Esophagus muscularis mucosa (tissue), 4 donors: ENCODE results near the gene ACER3. TPM values are rescaled to one million over a fixed set of nuclear protein-coding genes. Genes with fewer than 3 reads are reported as not detected.

Experiments used
- DNase-seq: peaks from one replicate; pipeline ENCODE4 v3.0.0-alpha.2; 2017; ENCODE audit errors: extremely low spot score
- H3K27ac ChIP-seq, 4 donors: fragments of 200-600 bp; sonication (generic); replicated peaks in 1 of 4; 1 replicate in 3 of 4; 2 replicates in 1 of 4; pipeline ENCODE4 v1.5.1; 2016 to 2019; ENCODE audit warnings: mild to moderate bottlenecking in 1 of 4
- H3K27me3 ChIP-seq, 4 donors: fragments of 200-600 bp; sonication (generic); one replicate each; pipeline versions ENCODE4 v1.5.1 to v1.6.0; 2016 to 2019
- H3K36me3 ChIP-seq, 4 donors: fragments of 200-600 bp; sonication (generic); one replicate each; pipeline ENCODE4 v1.5.1; 2016 to 2019
- H3K4me1 ChIP-seq, 4 donors: fragments of 200-600 bp; sonication (generic); one replicate each; pipeline ENCODE4 v1.5.1; 2016 to 2019
- H3K4me3 ChIP-seq, 4 donors: fragments of 200-600 bp; sonication (generic); 1 replicate in 2 of 4; 2 replicates in 2 of 4; pipeline ENCODE4 v1.5.1; 2016 to 2019; ENCODE audit warnings: mild to moderate bottlenecking in 4 of 4, moderate library complexity in 1 of 4
- H3K9me3 ChIP-seq, 4 donors: fragments of 200-600 bp; sonication (generic); 1 replicate in 3 of 4; 2 replicates in 1 of 4; pipeline ENCODE4 v1.5.1; 2016 to 2019
- EP300 ChIP-seq: sonication (generic); formaldehyde crosslinking; IDR thresholded peaks from one replicate; pipeline ENCODE4 v1.6.1; 2017; ENCODE audit warnings: antibody characterized with exemption
- POLR2A ChIP-seq: fragments of 450-650 bp; IDR thresholded peaks from one replicate; pipeline ENCODE4 v1.6.1; 2017; ENCODE audit warnings: antibody characterized with exemption, moderate library complexity, mild to moderate bottlenecking, low read depth
- POLR2AphosphoS5 ChIP-seq, 2 donors: sonication (generic); formaldehyde crosslinking; IDR thresholded peaks; one replicate each; pipeline ENCODE4 v1.6.1; 2017; ENCODE audit warnings: antibody characterized with exemption in 2 of 2
- WGBS: methylation state at CpG from one replicate; pipeline ENCODE4 v1.1.5; 2018; 5-methylcytosine and 5-hydroxymethylcytosine counted together
- intact Hi-C: fragments of 100-400 bp; cut with DNase I; formaldehyde crosslinking; loops from one replicate; pipeline ENCODE4 v1.15.1; 2023
- total RNA-seq, 4 donors: library from RNA; depleted of rRNA; stranded (reverse); fragments of >200 nt; gene quantifications; one replicate each; pipeline versions ENCODE4 v1.1.0 to v1.2.1, GENCODE V29; 2016
- TF ChIP-seq, protein P1 (sequence below), 3 experiments: fragments of 200-600 bp in 2 of 3; fragments of 450-650 bp in 1 of 3; sonication (generic) in 2 of 3; IDR thresholded peaks; one replicate each; pipeline ENCODE4 v1.5.1; 2017 to 2019; ENCODE audit warnings: antibody characterized with exemption in 3 of 3, mild to moderate bottlenecking in 2 of 3, moderate library complexity in 1 of 3

The ACER3 gene
- total RNA-seq, 4 donors from 2014 or later = 10.5 to 12.8 (median 11.2) TPM

DNA sequence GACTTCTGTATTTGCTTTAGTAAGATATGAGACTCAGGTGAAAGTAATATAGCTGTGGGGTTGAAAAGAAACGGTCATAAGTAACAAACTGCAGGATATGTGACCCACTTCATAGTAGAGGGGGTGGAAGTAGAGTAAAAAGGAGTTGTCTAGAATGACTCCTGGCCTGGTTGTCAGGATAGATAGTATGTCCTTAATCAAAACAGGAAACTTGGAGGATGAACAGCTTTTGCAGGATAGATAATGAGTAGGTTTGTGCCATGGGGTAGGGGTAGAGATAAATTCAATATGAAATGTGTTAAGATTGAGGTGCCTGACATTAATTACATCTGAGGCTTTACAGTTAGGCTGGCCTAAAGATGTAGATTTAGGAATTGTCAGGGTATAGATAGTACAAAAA, 126.5 kb downstream of the ACER3 start:
- no peak for TF ChIP-seq POLR2A
- TF ChIP-seq EP300 = no peak
- TF ChIP-seq POLR2AphosphoS5 (IDR thresholded peaks at IDR 0.05) = no peak
- TF ChIP-seq, protein P1, sequence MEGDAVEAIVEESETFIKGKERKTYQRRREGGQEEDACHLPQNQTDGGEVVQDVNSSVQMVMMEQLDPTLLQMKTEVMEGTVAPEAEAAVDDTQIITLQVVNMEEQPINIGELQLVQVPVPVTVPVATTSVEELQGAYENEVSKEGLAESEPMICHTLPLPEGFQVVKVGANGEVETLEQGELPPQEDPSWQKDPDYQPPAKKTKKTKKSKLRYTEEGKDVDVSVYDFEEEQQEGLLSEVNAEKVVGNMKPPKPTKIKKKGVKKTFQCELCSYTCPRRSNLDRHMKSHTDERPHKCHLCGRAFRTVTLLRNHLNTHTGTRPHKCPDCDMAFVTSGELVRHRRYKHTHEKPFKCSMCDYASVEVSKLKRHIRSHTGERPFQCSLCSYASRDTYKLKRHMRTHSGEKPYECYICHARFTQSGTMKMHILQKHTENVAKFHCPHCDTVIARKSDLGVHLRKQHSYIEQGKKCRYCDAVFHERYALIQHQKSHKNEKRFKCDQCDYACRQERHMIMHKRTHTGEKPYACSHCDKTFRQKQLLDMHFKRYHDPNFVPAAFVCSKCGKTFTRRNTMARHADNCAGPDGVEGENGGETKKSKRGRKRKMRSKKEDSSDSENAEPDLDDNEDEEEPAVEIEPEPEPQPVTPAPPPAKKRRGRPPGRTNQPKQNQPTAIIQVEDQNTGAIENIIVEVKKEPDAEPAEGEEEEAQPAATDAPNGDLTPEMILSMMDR (IDR thresholded peaks at IDR 0.05) = no peak
- no peak overlapping the region for H3K4me3 ChIP-seq
- WGBS = 79% methylated on average over 1 of the region's 1 CpG
- H3K4me1 ChIP-seq = no peaks in the 10 kb centered on the region
- intact Hi-C loops = no loop called here
- DNase-seq = no peak
- H3K27me3 ChIP-seq = no peaks in the 10 kb centered on the region
- H3K36me3 ChIP-seq = peaks cover 0 to 28% (median 4%) of the 10 kb centered on the region in 4 donors
- H3K9me3 ChIP-seq = no peaks in the 10 kb centered on the region
- no peak overlapping the region for H3K27ac ChIP-seq

DNA sequence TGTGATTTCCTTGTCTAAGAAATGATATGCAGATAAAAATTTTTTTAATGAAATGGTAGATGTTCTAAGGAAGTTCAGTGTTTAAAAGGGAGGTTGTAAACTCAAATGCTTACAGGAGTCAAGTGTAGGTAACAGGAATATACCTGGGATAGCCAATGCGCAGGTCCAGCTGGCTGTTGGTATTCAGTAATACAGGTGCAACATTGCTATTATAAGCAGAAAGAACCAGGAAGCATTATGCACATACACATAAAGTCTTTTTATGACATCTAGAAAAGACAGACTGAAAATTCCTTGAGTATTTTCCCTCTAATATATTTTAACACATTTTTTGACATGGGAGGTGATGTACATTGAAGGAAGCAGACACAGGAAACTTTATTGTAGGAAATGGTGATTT, 129.9 kb downstream of the ACER3 start:
- no peaks in the 10 kb centered on the region for H3K27me3 ChIP-seq
- 94% methylated on average over 1 of the region's 1 CpG for WGBS
- intact Hi-C loops = no loop called here
- H3K4me3 ChIP-seq = no peak overlapping the region
- no peak for TF ChIP-seq EP300
- no peak for TF ChIP-seq POLR2AphosphoS5 (IDR thresholded peaks at IDR 0.05)
- TF ChIP-seq POLR2A = no peak
- TF ChIP-seq, protein P1 (IDR thresholded peaks at IDR 0.05) = no peak
- no peaks in the 10 kb centered on the region for H3K9me3 ChIP-seq
- H3K4me1 ChIP-seq = no peaks in the 10 kb centered on the region
- H3K36me3 ChIP-seq = peaks cover 0 to 37% (median 6%) of the 10 kb centered on the region in 4 donors
- no peak overlapping the region for H3K27ac ChIP-seq
- no peak for DNase-seq

- Histone ChIP-seq H3K27ac (no peak overlapping the region), H3K27me3 (no peaks in the 10 kb centered on the region), H3K4me3 (no peak overlapping the region), H3K9me3 (no peaks in the 10 kb centered on the region), H3K4me1 (no peaks in the 10 kb centered on the region), H3K36me3 (peaks cover 0 to 30% (median 3%) of the 10 kb centered on the region in 4 donors)
- TF ChIP-seq POLR2A (no peak), EP300 (no peak), POLR2AphosphoS5 (IDR thresholded peaks at IDR 0.05) (no peak)
- TF ChIP-seq, protein P1 (IDR thresholded peaks at IDR 0.05) = no peak
- DNase-seq = no peak
- intact Hi-C loops = no loop called here
Observed at GRCh38 chr11:76995081-76995576, 134.4 kb downstream of the ACER3 start.

GRCh38 chr11:76997512-76997911, 136.8 kb downstream of the ACER3 start:
- no peaks in the 10 kb centered on the region for H3K9me3 ChIP-seq
- no peak overlapping the region for H3K27ac ChIP-seq
- intact Hi-C loops = no loop called here
- no peaks in the 10 kb centered on the region for H3K27me3 ChIP-seq
- WGBS = 91% methylated on average over 1 of the region's 1 CpG
- no peaks in the 10 kb centered on the region for H3K4me1 ChIP-seq
- TF ChIP-seq POLR2A = no peak
- TF ChIP-seq POLR2AphosphoS5 (IDR thresholded peaks at IDR 0.05) = no peak
- no peak for TF ChIP-seq EP300
- TF ChIP-seq, protein P1 (IDR thresholded peaks at IDR 0.05) = no peak
- peaks cover 0 to 29% (median 2%) of the 10 kb centered on the region in 4 donors for H3K36me3 ChIP-seq
- DNase-seq = no peak
- no peak overlapping the region for H3K4me3 ChIP-seq

DNA sequence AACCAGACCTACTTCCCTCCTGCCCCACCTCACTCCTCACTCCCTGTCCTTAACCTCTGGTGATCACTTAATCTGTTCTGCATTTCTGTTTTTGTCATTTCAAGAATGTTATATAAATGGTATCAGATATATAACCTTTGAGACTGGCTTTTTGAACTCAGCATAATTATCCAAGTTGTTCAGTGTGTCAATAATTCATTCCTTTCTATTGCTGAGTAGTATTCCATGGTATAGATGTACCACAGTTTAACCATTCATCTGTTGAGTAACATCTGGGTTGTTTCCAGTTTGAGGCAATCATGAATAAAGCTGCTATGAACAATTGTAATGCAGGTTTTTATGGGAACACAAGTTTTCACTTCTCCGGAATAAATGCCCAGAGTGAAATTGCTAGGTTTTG, 138.9 kb downstream of the ACER3 start:
- TF ChIP-seq POLR2AphosphoS5 (IDR thresholded peaks at IDR 0.05) (no peak), POLR2A (no peak), EP300 (no peak)
- TF ChIP-seq, protein P1 (IDR thresholded peaks at IDR 0.05) = no peak

More for the DNA sequence above, 138.9 kb downstream of the ACER3 start:
- intact Hi-C loops = no loop called here
- Histone ChIP-seq H3K9me3 (no peaks in the 10 kb centered on the region), H3K27me3 (no peaks in the 10 kb centered on the region), H3K36me3 (peaks cover 0 to 20% (median 0%) of the 10 kb centered on the region in 4 donors), H3K4me1 (no peaks in the 10 kb centered on the region), H3K27ac (no peak overlapping the region), H3K4me3 (no peak overlapping the region)
- no peak for DNase-seq
- 95% methylated on average over 1 of the region's 1 CpG for WGBS
